Smooth muscle cell (in vitro differentiated cells): ENCODE results near the gene MT2A. TPM values are rescaled to one million over a fixed set of nuclear protein-coding genes. Genes with fewer than 3 reads are reported as not detected.

Experiments used
- DNase-seq: peaks from one replicate; lab custom pipeline; 2025; ENCODE audit not compliant: unreplicated experiment; lab: John Stamatoyannopoulos, UW
- H2AFZ ChIP-seq: fragments of 200-600 bp; sonication (generic); 2 replicates; pipeline ENCODE4 v1.6.0; 2016; ENCODE audit warnings: antibody characterized with exemption, low read depth, mild to moderate bottlenecking
- H3F3A ChIP-seq: fragments of 200-600 bp; sonication (generic); 2 replicates; pipeline ENCODE4 v1.6.0; 2017; ENCODE audit warnings: antibody characterized with exemption, low read depth
- H3K27ac ChIP-seq: fragments of 200-600 bp; sonication (generic); 2 replicates; pipeline ENCODE4 v1.5.1; 2016; ENCODE audit warnings: low read depth, mild to moderate bottlenecking
- H3K27me3 ChIP-seq: fragments of 200-600 bp; sonication (generic); 2 replicates; pipeline ENCODE4 v1.6.1; 2016; ENCODE audit warnings: low read depth, mild to moderate bottlenecking
- H3K36me3 ChIP-seq: fragments of 200-600 bp; sonication (generic); 2 replicates; pipeline ENCODE4 v1.5.1; 2016; ENCODE audit warnings: low read depth
- H3K4me1 ChIP-seq: fragments of 200-600 bp; sonication (generic); 2 replicates; pipeline ENCODE4 v1.5.1; 2016; ENCODE audit warnings: low read depth
- H3K4me2 ChIP-seq: fragments of 200-600 bp; sonication (generic); 2 replicates; pipeline ENCODE4 v1.6.0; 2016; ENCODE audit warnings: mild to moderate bottlenecking
- H3K4me3 ChIP-seq: fragments of 200-600 bp; sonication (generic); 2 replicates; pipeline ENCODE4 v1.5.1; 2016; ENCODE audit warnings: mild to moderate bottlenecking
- H3K79me2 ChIP-seq: fragments of 200-600 bp; sonication (generic); 2 replicates; pipeline ENCODE4 v1.6.0; 2016; ENCODE audit warnings: low read depth, mild to moderate bottlenecking
- H3K9ac ChIP-seq: fragments of 200-600 bp; sonication (generic); 2 replicates; pipeline ENCODE4 v1.6.0; 2016; ENCODE audit warnings: low read depth
- H3K9me3 ChIP-seq: fragments of 200-600 bp; sonication (generic); replicated peaks from 2 replicates; pipeline ENCODE4 v1.5.1; 2016; ENCODE audit warnings: low read depth
- H4K20me1 ChIP-seq: fragments of 200-600 bp; sonication (generic); 2 replicates; pipeline ENCODE4 v1.6.0; 2016; ENCODE audit warnings: low read depth
- WGBS: methylation state at CpG from one replicate; pipeline ENCODE4 v1.1.7; 2016; ENCODE audit warnings: low lambda C conversion rate; 5-methylcytosine and 5-hydroxymethylcytosine counted together
- polyA plus RNA-seq: library from polyadenylated mRNA; unstranded; fragments of >200 nt; fragmentation: Nextera tagmentation; extraction: Ambion mirVana; gene quantifications from 2 replicates; pipeline ENCODE4 v1.2.1, GENCODE V29; 2016
- total RNA-seq: library from RNA; depleted of rRNA; stranded (reverse); fragments of >200 nt; gene quantifications from 2 replicates; pipeline ENCODE4 v1.2.3, GENCODE V29; 2014
- TF ChIP-seq, protein P1 (sequence below): fragments of 200-600 bp; sonication (generic); IDR thresholded peaks from 2 replicates; pipeline ENCODE4 v1.5.1; 2017; ENCODE audit warnings: borderline replicate concordance, mild to moderate bottlenecking, antibody characterized with exemption; ENCODE audit not compliant: insufficient read depth, poor library complexity, severe bottlenecking

MT2A gene
- total and polyA plus RNA-seq, 2 experiments from 2014 or later, result 14.8 to 225 TPM

GRCh38 chr16:56606476-56607108 lies 1.8 kb upstream of the MT2A start:
- Histone ChIP-seq H3K79me2 (no peaks in the 10 kb centered on the region), H3F3A (peaks cover 23% of the 10 kb centered on the region), H3K27me3 (no peaks in the 10 kb centered on the region), H3K9me3 (no peaks in the 10 kb centered on the region), H3K27ac (peak overlapping the region; percentile 93), H3K9ac (peak overlapping the region; percentile 32), H3K4me1 (peaks cover 18% of the 10 kb centered on the region), H4K20me1 (no peaks in the 10 kb centered on the region), H2AFZ (no peak overlapping the region), H3K36me3 (no peaks in the 10 kb centered on the region), H3K4me2 (peak overlapping the region; percentile 60), H3K4me3 (no peak overlapping the region)
- TF ChIP-seq, protein P1, sequence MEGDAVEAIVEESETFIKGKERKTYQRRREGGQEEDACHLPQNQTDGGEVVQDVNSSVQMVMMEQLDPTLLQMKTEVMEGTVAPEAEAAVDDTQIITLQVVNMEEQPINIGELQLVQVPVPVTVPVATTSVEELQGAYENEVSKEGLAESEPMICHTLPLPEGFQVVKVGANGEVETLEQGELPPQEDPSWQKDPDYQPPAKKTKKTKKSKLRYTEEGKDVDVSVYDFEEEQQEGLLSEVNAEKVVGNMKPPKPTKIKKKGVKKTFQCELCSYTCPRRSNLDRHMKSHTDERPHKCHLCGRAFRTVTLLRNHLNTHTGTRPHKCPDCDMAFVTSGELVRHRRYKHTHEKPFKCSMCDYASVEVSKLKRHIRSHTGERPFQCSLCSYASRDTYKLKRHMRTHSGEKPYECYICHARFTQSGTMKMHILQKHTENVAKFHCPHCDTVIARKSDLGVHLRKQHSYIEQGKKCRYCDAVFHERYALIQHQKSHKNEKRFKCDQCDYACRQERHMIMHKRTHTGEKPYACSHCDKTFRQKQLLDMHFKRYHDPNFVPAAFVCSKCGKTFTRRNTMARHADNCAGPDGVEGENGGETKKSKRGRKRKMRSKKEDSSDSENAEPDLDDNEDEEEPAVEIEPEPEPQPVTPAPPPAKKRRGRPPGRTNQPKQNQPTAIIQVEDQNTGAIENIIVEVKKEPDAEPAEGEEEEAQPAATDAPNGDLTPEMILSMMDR, result no peak
- no peak for DNase-seq
- WGBS, result 55% methylated on average over 8 of the region's 8 CpGs

DNA sequence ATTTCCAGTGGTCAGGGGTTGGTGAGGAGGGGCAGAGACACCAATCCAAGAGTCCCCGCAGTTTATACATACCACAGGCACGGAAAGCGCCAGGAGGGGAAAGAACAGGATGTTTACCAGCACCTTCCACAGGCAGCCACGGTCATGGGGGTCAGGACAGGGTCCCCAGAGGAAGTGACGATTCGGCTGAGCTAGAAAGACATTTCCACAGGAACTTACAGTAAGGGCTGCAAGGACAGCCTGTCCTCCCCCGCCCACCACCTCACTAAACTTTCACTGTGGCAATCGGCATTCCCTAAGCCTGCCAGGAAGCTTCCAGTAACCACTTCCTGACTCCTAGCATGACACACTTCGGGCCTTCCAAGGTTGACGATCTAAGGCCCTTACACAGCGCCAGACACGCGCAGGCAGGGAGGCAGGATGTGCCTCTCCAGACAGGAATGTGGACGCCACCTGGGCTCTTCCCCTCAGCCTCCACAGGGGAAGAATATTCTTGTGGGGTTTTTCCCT lies 1.2 kb upstream of the MT2A start:
- Histone ChIP-seq H3F3A (peaks cover 23% of the 10 kb centered on the region), H3K4me3 (no peak overlapping the region), H3K36me3 (no peaks in the 10 kb centered on the region), H3K27ac (peak overlapping the region; percentile 93), H3K9me3 (no peaks in the 10 kb centered on the region), H3K9ac (peak overlapping the region; percentile 32), H3K4me2 (peak overlapping the region; percentile 88), H4K20me1 (no peaks in the 10 kb centered on the region), H2AFZ (no peak overlapping the region), H3K4me1 (peaks cover 18% of the 10 kb centered on the region), H3K27me3 (no peaks in the 10 kb centered on the region), H3K79me2 (no peaks in the 10 kb centered on the region)
- TF ChIP-seq, protein P1, result no peak
- 21% methylated on average over 14 of the region's 14 CpGs for WGBS
- DNase-seq, result no peak

- no peak for DNase-seq
- H3K36me3 ChIP-seq, result no peaks in the 10 kb centered on the region
- WGBS, result 76% methylated on average over 2 of the region's 2 CpGs
- peak overlapping the region; percentile 57 for H3K4me3 ChIP-seq
- peak overlapping the region; percentile 93 for H3K27ac ChIP-seq
- TF ChIP-seq, protein P1, result no peak
- no peaks in the 10 kb centered on the region for H3K79me2 ChIP-seq
- H2AFZ ChIP-seq, result no peak overlapping the region
- H3K27me3 ChIP-seq, result no peaks in the 10 kb centered on the region
- no peaks in the 10 kb centered on the region for H4K20me1 ChIP-seq
- peak overlapping the region; percentile 58 for H3K9ac ChIP-seq
- H3K9me3 ChIP-seq, result no peaks in the 10 kb centered on the region
- peaks cover 23% of the 10 kb centered on the region for H3F3A ChIP-seq
- H3K4me1 ChIP-seq, result peaks cover 18% of the 10 kb centered on the region
- H3K4me2 ChIP-seq, result peak overlapping the region; percentile 88
These were observed 725 bp upstream of the MT2A start for GRCh38 chr16:56607675-56608042.
